Endothelial cell of umbilical vein (primary cell): Measurements from ENCODE around the gene NSL1.

Experiments
- EZH2 ChIP-seq: IDR thresholded peaks from 2 replicates; pipeline ENCODE4 v1.6.1; 2012; ENCODE audit warnings: borderline replicate concordance, low read depth, mild to moderate bottlenecking, moderate library complexity, low read length, inconsistent platforms; ENCODE audit not compliant: severe bottlenecking
- FOS ChIP-seq: IDR thresholded peaks from 2 replicates; pipeline ENCODE4 v1.6.1; 2011; ENCODE audit warnings: mild to moderate bottlenecking, low read length, moderate library complexity, borderline replicate concordance; ENCODE audit not compliant: insufficient read depth
- POLR2A ChIP-seq: IDR thresholded peaks from 2 replicates; pipeline ENCODE4 v1.6.1; 2012; ENCODE audit warnings: low read depth, mild to moderate bottlenecking, control low read depth, low read length
- TF ChIP-seq, protein P1 (sequence below), 2 donors: IDR thresholded peaks; 1 replicate in 1 of 2; 2 replicates in 1 of 2; pipeline ENCODE4 v1.5.1; 2011; ENCODE audit warnings: low read length in 2 of 2, mild to moderate bottlenecking in 2 of 2, moderate library complexity in 2 of 2, control low read depth in 1 of 2, inconsistent platforms in 1 of 2, low read depth in 1 of 2; ENCODE audit not compliant: insufficient read depth in 1 of 2; ENCODE audit errors: extremely low read depth in 1 of 2

DNA sequence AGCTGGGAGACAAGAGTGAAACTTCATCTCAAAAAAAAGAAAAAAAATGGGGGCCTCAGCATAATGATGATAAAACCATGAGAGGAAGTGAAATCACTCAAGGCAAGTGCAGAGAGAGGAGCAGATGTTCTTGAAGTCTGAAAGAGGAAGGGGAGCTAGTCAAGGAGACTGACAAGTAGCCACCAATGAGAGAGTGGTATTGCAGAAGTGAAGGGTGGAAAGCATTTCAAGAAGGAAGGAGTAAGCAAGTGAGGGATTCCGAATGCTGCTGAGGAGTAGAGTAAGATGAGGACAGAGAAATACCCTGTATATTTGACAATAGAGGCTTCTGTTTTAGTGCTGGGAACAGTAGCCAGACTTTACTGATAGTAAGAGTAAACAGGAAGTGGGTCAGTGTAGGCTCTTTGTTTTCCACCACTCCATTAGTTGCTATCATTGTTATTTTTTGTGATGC lies 3.0 kb upstream of the NSL1 start:
- TF ChIP-seq POLR2A, result no peak
- no peak for TF ChIP-seq EZH2
- TF ChIP-seq, protein P1, sequence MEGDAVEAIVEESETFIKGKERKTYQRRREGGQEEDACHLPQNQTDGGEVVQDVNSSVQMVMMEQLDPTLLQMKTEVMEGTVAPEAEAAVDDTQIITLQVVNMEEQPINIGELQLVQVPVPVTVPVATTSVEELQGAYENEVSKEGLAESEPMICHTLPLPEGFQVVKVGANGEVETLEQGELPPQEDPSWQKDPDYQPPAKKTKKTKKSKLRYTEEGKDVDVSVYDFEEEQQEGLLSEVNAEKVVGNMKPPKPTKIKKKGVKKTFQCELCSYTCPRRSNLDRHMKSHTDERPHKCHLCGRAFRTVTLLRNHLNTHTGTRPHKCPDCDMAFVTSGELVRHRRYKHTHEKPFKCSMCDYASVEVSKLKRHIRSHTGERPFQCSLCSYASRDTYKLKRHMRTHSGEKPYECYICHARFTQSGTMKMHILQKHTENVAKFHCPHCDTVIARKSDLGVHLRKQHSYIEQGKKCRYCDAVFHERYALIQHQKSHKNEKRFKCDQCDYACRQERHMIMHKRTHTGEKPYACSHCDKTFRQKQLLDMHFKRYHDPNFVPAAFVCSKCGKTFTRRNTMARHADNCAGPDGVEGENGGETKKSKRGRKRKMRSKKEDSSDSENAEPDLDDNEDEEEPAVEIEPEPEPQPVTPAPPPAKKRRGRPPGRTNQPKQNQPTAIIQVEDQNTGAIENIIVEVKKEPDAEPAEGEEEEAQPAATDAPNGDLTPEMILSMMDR (IDR thresholded peaks at IDR 0.05; ENCODE audit: extremely low read depth in 1 of 2, insufficient read depth in 1 of 2, low read depth in 1 of 2, low read length in 2 of 2), result no peak
- TF ChIP-seq FOS, result no peak
